NT2/D1 (cell line): ENCODE results near the gene BMPER.

ENCODE experiments used
- DNase-seq: peaks from one replicate; pipeline ENCODE4 v3.0.0-alpha.2; 2011; ENCODE audit warnings: low read depth, low spot score
- H3K27me3 ChIP-seq: 2 replicates; pipeline ENCODE4 v1.6.0; 2011; ENCODE audit warnings: mild to moderate bottlenecking; ENCODE audit not compliant: insufficient read length, insufficient read depth
- H3K36me3 ChIP-seq: 2 replicates; pipeline ENCODE4 v1.6.1; 2011; ENCODE audit warnings: mild to moderate bottlenecking, low read length, mixed read lengths; ENCODE audit not compliant: insufficient read depth, insufficient read length
- H3K4me1 ChIP-seq: 2 replicates; pipeline ENCODE4 v1.5.1; 2011; ENCODE audit not compliant: insufficient read depth, insufficient read length
- H3K4me3 ChIP-seq: 2 replicates; pipeline ENCODE4 v1.5.1; 2011; ENCODE audit warnings: low read depth; ENCODE audit not compliant: insufficient read length
- H3K9ac ChIP-seq: 2 replicates; pipeline ENCODE4 v1.6.0; 2011; ENCODE audit warnings: low read depth; ENCODE audit not compliant: insufficient read length
- H3K9me3 ChIP-seq: 2 replicates; pipeline ENCODE4 v1.5.1; 2011; ENCODE audit warnings: mild to moderate bottlenecking, low read length; ENCODE audit not compliant: insufficient read depth
- SUZ12 ChIP-seq: IDR thresholded peaks from 2 replicates; pipeline ENCODE4 v1.6.1; 2011; ENCODE audit not compliant: insufficient read length, insufficient read depth; ENCODE audit errors: extremely low read depth
- YY1 ChIP-seq: IDR thresholded peaks from 2 replicates; pipeline ENCODE4 v1.6.1; 2011; ENCODE audit not compliant: insufficient read length, insufficient read depth
- ZNF274 ChIP-seq: IDR thresholded peaks from 2 replicates; pipeline ENCODE4 v1.6.1; 2011; ENCODE audit warnings: mild to moderate bottlenecking, low read depth, low read length

The BMPER gene

DNA sequence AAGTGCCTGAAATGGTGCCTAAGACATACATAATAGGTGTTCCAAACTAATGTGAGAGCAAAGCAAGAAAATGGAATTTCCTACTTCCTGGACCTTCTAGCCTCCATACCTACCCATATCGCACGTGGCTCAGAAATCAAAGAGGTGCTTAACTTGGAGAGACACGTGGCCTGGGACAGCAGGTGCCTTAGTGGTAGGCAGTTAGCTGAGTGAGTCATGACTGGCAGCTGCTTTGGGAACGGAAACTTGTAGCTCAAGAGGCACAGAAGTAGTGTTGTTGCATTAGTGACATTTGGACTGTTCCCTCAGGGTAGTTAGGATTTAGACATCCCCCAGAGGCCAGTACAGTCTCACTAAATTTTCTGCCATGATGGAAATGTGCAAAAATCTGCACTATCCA lies 12.0 kb upstream of the BMPER start:
- DNase-seq = no peak
- no peak for TF ChIP-seq SUZ12
- TF ChIP-seq YY1 = no peak
- TF ChIP-seq ZNF274 = no peak
- no peaks in the 10 kb centered on the region for H3K27me3 ChIP-seq
- no peaks in the 10 kb centered on the region for H3K4me1 ChIP-seq
- H3K9ac ChIP-seq = no peak overlapping the region
- H3K9me3 ChIP-seq = no peaks in the 10 kb centered on the region
- H3K36me3 ChIP-seq = no peaks in the 10 kb centered on the region
- no peak overlapping the region for H3K4me3 ChIP-seq

DNA sequence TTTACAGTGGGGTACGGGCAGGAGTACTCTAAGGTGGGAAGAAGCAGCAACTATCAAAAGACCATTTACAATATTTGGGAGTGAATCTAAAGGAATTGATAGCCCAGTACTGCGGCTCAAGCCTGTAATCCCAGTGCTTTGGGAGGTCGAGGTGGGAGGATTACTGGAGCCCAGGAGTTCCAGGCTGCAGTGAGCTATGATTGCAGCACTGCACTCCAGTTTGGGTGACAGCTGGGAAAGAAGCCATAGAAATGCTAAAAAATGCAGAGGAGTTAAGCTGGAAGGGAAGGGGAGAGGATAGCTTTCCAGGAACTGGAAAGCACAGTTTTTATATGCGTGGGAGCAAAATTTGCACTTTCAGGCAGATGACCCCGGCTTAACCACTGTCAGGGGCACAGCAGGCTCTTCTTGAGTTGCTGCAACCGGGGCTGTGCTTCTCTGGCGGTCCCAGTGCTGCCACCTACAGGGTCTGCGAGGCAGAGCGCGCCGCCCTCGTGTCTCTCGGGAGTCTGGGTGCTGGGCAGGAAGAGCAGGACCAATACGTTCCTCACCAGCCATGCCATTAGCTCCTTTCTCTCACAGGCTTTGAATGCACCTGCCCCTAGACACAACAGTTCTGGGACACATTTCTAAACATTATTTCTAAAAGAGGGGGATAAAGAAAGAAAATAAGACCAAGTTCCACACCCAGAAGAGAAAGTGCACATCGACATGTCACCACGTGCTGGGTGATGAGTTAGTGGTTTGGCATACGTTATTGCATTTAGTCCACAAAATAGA lies 10.1 kb upstream of the BMPER start:
- Histone ChIP-seq H3K4me1 (no peaks in the 10 kb centered on the region), H3K9me3 (no peaks in the 10 kb centered on the region), H3K36me3 (no peaks in the 10 kb centered on the region), H3K27me3 (no peaks in the 10 kb centered on the region), H3K4me3 (no peak overlapping the region), H3K9ac (no peak overlapping the region)
- TF ChIP-seq YY1 (no peak), SUZ12 (no peak), ZNF274 (no peak)
- peak; percentile 91 for DNase-seq

DNA sequence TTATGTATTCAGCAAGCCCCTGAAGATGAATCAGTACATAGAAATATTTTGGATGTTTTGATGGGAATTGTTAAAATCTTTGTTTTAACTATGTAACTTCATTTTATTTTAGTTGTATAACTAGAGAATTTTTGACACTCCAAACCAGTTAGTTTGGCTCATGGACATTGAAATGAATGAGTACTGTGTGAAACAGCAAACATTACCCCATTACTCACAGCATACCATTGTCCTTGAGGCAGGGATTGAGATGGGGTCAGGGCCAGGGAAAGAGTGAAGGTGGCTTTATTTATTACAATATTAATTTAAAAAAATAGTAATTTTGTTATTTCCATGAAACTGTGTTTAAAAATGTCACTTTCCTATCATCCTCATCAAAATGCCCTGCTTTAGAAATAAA lies 4.8 kb upstream of the BMPER start:
- Histone ChIP-seq H3K36me3 (no peaks in the 10 kb centered on the region), H3K9ac (no peak overlapping the region), H3K4me3 (no peak overlapping the region), H3K9me3 (no peaks in the 10 kb centered on the region), H3K27me3 (peaks cover 16% of the 10 kb centered on the region), H3K4me1 (no peaks in the 10 kb centered on the region)
- no peak for TF ChIP-seq SUZ12
- no peak for TF ChIP-seq YY1
- TF ChIP-seq ZNF274 = no peak
- DNase-seq = no peak

DNA sequence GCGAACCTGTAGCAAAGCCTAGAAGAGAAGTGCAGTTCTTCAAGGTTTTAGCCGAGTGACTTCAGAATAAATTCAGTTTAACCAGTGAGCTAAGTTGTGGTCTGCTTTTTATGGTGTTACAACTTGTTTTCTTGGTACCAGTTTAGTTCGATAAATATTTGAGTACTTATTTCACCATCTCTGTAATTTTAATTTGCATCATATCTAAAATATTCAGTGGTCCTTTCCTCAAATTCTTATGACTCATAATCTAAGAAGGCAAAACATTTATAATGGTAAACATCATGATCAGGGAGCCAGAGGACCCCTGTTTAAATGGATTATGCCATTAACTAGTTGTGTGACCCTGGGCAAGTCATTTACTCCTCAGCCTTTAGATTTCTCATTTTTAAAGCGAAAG lies 4.1 kb upstream of the BMPER start:
- peaks cover 20% of the 10 kb centered on the region for H3K27me3 ChIP-seq
- TF ChIP-seq YY1 = no peak
- no peak for TF ChIP-seq SUZ12
- no peak for TF ChIP-seq ZNF274

DNA sequence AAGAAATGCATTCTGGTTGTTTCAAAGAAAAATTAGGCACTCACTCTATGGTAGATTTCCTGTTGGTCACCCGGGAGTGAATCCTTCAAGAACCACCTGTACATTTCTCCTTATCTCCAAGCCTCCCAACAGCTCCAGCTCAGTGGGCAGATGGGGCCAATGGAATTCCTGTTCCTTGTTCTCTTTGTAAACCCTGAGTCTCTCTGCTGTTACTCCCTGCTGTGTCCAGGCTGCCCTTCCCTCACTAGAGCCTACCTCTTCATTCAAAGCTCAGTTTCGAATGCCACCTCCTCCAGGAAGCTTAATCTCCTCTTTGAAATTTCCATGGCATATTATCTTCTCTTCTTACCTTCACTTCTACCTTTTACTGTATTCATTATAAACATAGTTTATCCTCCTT lies 3.5 kb upstream of the BMPER start:
- no peak for TF ChIP-seq SUZ12
- no peak for TF ChIP-seq YY1
- no peak for TF ChIP-seq ZNF274
- Histone ChIP-seq H3K9ac (no peak overlapping the region), H3K36me3 (no peaks in the 10 kb centered on the region), H3K9me3 (no peaks in the 10 kb centered on the region), H3K27me3 (peaks cover 26% of the 10 kb centered on the region), H3K4me1 (no peaks in the 10 kb centered on the region), H3K4me3 (no peak overlapping the region)
- DNase-seq = peak; percentile 66

More for the DNA sequence above, 4.1 kb upstream of the BMPER start:
- Histone ChIP-seq H3K36me3 (no peaks in the 10 kb centered on the region), H3K4me1 (no peaks in the 10 kb centered on the region), H3K9ac (no peak overlapping the region), H3K9me3 (no peaks in the 10 kb centered on the region), H3K4me3 (no peak overlapping the region)
- DNase-seq = no peak

DNA sequence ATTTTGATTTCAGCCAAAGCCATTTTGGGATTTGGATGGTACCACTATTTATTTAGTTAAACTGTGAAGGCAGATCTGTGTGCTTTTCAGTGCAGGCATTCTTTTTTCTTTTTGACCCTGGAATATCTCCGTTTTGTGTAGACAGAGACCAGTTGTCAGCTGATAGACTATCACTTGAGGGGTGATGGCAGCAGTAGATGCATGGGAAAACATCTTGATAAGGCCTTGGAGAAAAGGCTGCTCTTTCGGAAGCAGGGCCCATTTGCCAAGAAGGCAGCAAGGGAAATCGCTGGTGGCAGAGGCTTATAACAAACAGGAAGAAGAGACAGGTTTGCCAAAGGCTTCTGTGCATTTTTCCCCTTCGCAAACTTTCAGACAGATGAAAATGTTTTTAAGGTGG lies 2.6 kb upstream of the BMPER start:
- H3K27me3 ChIP-seq = peaks cover 35% of the 10 kb centered on the region
- H3K9me3 ChIP-seq = no peaks in the 10 kb centered on the region
- no peaks in the 10 kb centered on the region for H3K36me3 ChIP-seq
- TF ChIP-seq SUZ12 = no peak
- TF ChIP-seq ZNF274 = no peak
- TF ChIP-seq YY1 = no peak
- no peak overlapping the region for H3K9ac ChIP-seq
- H3K4me3 ChIP-seq = no peak overlapping the region
- H3K4me1 ChIP-seq = no peaks in the 10 kb centered on the region
- no peak for DNase-seq

DNA sequence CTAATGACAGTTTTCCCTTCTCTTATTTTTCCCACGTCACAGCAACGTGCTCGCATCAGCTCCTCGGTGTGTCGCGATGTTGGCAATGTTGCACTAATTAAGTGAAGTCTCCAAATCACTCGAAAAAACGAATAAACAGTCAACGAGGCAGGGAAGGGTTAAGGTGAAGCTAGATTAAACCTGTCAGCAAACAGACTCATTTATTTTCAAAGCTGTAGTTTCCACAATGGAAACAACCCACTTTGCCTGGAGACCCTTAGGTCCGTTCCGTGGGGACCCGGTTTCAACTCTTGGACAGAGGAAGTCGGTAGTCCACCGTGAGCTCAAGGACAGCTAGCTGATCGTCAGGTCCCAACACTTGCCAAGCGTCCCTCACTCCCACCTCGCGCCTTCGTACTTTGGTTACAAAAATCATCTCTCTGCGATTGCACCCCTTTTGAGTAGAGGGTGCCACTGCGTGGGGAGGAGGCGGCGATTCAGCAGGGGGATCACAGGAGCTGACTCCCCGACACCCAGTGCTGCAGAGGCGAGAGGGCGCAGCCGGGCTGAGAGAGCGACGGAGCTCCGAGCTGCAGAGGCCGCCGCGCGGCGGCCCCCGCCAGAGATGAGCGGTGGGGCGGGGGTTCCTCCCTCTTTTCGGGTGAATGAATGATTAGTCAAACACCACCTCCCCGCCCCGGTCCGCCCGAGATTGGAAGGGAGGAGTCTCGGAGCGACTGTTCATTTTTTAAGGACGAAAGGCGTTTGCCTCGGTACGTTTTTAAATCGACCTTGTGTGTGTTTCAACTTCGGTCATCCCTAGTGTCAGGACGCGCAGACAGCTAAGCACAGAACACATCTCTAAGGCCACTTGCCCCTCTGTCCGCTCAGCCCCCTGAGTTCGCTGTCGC lies 1.3 kb upstream of the BMPER start:
- DNase-seq = peak; percentile 46
- H3K9ac ChIP-seq = peak overlapping the region; percentile 82
- H3K4me3 ChIP-seq = peak overlapping the region; percentile 69
- no peaks in the 10 kb centered on the region for H3K4me1 ChIP-seq
- no peak for TF ChIP-seq ZNF274
- TF ChIP-seq YY1 = no peak
- peak; percentile 22 for TF ChIP-seq SUZ12
- H3K9me3 ChIP-seq = no peaks in the 10 kb centered on the region
- no peaks in the 10 kb centered on the region for H3K36me3 ChIP-seq
- H3K27me3 ChIP-seq = peaks cover 35% of the 10 kb centered on the region
